Endodermal cell (in vitro differentiated cells): ENCODE results near the gene MACROD2. TPM values are rescaled to one million over a fixed set of nuclear protein-coding genes. Genes with fewer than 3 reads are reported as not detected.

ENCODE experiments used
- DNase-seq: peaks from one replicate; pipeline ENCODE4 v3.0.0-alpha.2; 2017
- H3K27ac ChIP-seq: 2 replicates; pipeline ENCODE4 v1.5.1; 2013; ENCODE audit warnings: mild to moderate bottlenecking, low read depth, low read length, moderate library complexity
- H3K27me3 ChIP-seq: 2 replicates; pipeline ENCODE4 v1.6.1; 2013; ENCODE audit warnings: mild to moderate bottlenecking, low read length, moderate library complexity; ENCODE audit not compliant: insufficient read depth, control insufficient read depth, poor library complexity, severe bottlenecking
- H3K36me3 ChIP-seq: 2 replicates; pipeline ENCODE4 v1.7.0; 2013; ENCODE audit warnings: mild to moderate bottlenecking, low read length, moderate library complexity; ENCODE audit not compliant: control insufficient read depth, insufficient read depth
- H3K4me1 ChIP-seq: one replicate; pipeline ENCODE4 v1.7.0; 2013; ENCODE audit warnings: low read length; ENCODE audit not compliant: control insufficient read depth, insufficient read depth
- H3K4me3 ChIP-seq: 2 replicates; pipeline ENCODE4 v1.5.1; 2013; ENCODE audit warnings: mild to moderate bottlenecking, low read length, moderate library complexity
- H3K9ac ChIP-seq: 2 replicates; pipeline ENCODE4 v1.6.1; 2013; ENCODE audit warnings: mild to moderate bottlenecking, low read length, moderate library complexity; ENCODE audit not compliant: poor library complexity, severe bottlenecking; ENCODE audit errors: extremely low read depth
- H3K9me3 ChIP-seq: 2 replicates; pipeline ENCODE4 v1.6.1; 2013; ENCODE audit warnings: mild to moderate bottlenecking, low read length, moderate library complexity; ENCODE audit not compliant: control insufficient read depth
- H3K27ac Mint-ChIP-seq: 2 replicates; pipeline ENCODE4 v1.8.0; 2020; ENCODE audit warnings: mixed read lengths
- H3K27me3 Mint-ChIP-seq: 2 replicates; pipeline ENCODE4 v1.8.0; 2021; ENCODE audit warnings: mild to moderate bottlenecking, mixed read lengths; ENCODE audit not compliant: insufficient read depth
- H3K36me3 Mint-ChIP-seq: 2 replicates; pipeline ENCODE4 v1.8.0; 2020; ENCODE audit warnings: low read depth, mixed read lengths
- H3K4me1 Mint-ChIP-seq: 2 replicates; pipeline ENCODE4 v1.8.0; 2020; ENCODE audit warnings: mixed read lengths
- H3K4me3 Mint-ChIP-seq: 2 replicates; pipeline ENCODE4 v1.8.0; 2020; ENCODE audit warnings: mild to moderate bottlenecking, moderate library complexity, mixed read lengths
- H3K9me3 Mint-ChIP-seq: 2 replicates; pipeline ENCODE4 v1.8.0; 2020; ENCODE audit warnings: mild to moderate bottlenecking, mixed read lengths
- CTCF ChIP-seq: fragments of 200-600 bp; sonication (generic); conservative IDR thresholded peaks from 2 replicates; pipeline ENCODE4 v1.5.0; 2021; ENCODE audit warnings: antibody characterized with exemption, mild to moderate bottlenecking
- WGBS, 2 experiments: methylation state at CpG; one replicate each; pipeline versions ENCODE4 v1.1.5 to v1.1.7; 2013; ENCODE audit warnings: missing lambda C conversion rate in 2 of 2, mixed read lengths in 1 of 2; ENCODE audit not compliant: insufficient coverage in 1 of 2, insufficient read length in 1 of 2; 5-methylcytosine and 5-hydroxymethylcytosine counted together
- total RNA-seq, 2 donors: library from RNA; stranded (reverse); fragmentation: NEBNext Ultra II Directional in 1 of 2; extraction: Animal tissue kit (Norgen Biotek cat#: 25700) in 1 of 2; gene quantifications; 2 replicates in 1 of 2; 3 replicates in 1 of 2; pipeline ENCODE4 v1.2.1, GENCODE V29; 2021

The MACROD2 gene
- total RNA-seq, 2 donors from 2014 or later, result 2.3 to 4.8 TPM

DNA sequence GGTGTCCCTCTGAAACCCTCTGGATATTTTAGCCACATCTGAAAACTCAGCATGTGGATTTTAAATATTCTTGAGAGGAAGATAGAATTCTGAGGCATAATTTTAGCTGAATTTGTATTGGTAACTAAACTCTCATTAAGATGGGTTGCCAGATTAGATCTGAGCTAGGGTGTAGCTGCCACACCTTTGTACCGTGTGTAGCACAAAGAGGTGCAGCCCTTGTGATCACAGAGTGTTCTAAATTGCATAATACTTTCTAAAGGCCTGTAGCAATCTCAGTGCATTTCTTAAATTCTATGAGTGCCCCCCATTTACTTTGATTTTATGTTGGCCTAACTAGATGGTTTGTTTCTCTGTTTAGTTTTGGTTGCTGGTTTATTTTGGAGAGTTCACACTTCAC lies 289.1 kb downstream of the MACROD2 start:
- no peak overlapping the region for H3K4me3 Mint-ChIP-seq
- Histone ChIP-seq H3K9ac (no peak overlapping the region), H3K9me3 (no peaks in the 10 kb centered on the region), H3K27me3 (no peaks in the 10 kb centered on the region), H3K4me3 (no peak overlapping the region), H3K27ac (no peak overlapping the region), H3K36me3 (no peaks in the 10 kb centered on the region), H3K4me1 (no peaks in the 10 kb centered on the region)
- no peaks in the 10 kb centered on the region for H3K4me1 Mint-ChIP-seq
- TF ChIP-seq CTCF, result no peak
- no peak overlapping the region for H3K27ac Mint-ChIP-seq
- no peaks in the 10 kb centered on the region for H3K27me3 Mint-ChIP-seq
- no peak for DNase-seq
- H3K36me3 Mint-ChIP-seq, result no peaks in the 10 kb centered on the region
- 88 to 97% methylated on average over 1 of the region's 1 CpG for WGBS, 2 experiments
- H3K9me3 Mint-ChIP-seq, result no peaks in the 10 kb centered on the region

GRCh38 chr20:14288341-14289330 lies 293.3 kb downstream of the MACROD2 start:
- no peak overlapping the region for H3K27ac ChIP-seq
- no peaks in the 10 kb centered on the region for H3K4me1 Mint-ChIP-seq

GRCh38 chr20:14291502-14291901 lies 296.2 kb downstream of the MACROD2 start:
- Histone ChIP-seq H3K36me3 (no peaks in the 10 kb centered on the region), H3K27ac (no peak overlapping the region), H3K27me3 (no peaks in the 10 kb centered on the region), H3K9ac (no peak overlapping the region), H3K4me3 (no peak overlapping the region), H3K9me3 (no peaks in the 10 kb centered on the region), H3K4me1 (no peaks in the 10 kb centered on the region)
- no peaks in the 10 kb centered on the region for H3K36me3 Mint-ChIP-seq
- H3K4me1 Mint-ChIP-seq, result no peaks in the 10 kb centered on the region
- 86 to 100% methylated on average over 1 of the region's 1 CpG for WGBS, 2 experiments
- no peak overlapping the region for H3K27ac Mint-ChIP-seq
- H3K4me3 Mint-ChIP-seq, result no peak overlapping the region
- DNase-seq, result no peak
- TF ChIP-seq CTCF, result no peak
- no peaks in the 10 kb centered on the region for H3K9me3 Mint-ChIP-seq
- H3K27me3 Mint-ChIP-seq, result no peaks in the 10 kb centered on the region

More at GRCh38 chr20:14288341-14289330, 293.3 kb downstream of the MACROD2 start:
- Histone ChIP-seq H3K4me3 (no peak overlapping the region), H3K27me3 (no peaks in the 10 kb centered on the region), H3K4me1 (no peaks in the 10 kb centered on the region), H3K9ac (no peak overlapping the region), H3K36me3 (no peaks in the 10 kb centered on the region), H3K9me3 (no peaks in the 10 kb centered on the region)
- no peak for DNase-seq
- 92% methylated on average over 3 of the region's 3 CpGs; no CpG with 5 or more reads in 1 of the 2 experiments for WGBS, 2 experiments
- Mint-ChIP-seq H3K4me3 (no peak overlapping the region), H3K27ac (no peak overlapping the region), H3K36me3 (no peaks in the 10 kb centered on the region), H3K9me3 (no peaks in the 10 kb centered on the region), H3K27me3 (no peaks in the 10 kb centered on the region)
- no peak for TF ChIP-seq CTCF
